ENCODE results near the gene MOCS1.

DNA sequence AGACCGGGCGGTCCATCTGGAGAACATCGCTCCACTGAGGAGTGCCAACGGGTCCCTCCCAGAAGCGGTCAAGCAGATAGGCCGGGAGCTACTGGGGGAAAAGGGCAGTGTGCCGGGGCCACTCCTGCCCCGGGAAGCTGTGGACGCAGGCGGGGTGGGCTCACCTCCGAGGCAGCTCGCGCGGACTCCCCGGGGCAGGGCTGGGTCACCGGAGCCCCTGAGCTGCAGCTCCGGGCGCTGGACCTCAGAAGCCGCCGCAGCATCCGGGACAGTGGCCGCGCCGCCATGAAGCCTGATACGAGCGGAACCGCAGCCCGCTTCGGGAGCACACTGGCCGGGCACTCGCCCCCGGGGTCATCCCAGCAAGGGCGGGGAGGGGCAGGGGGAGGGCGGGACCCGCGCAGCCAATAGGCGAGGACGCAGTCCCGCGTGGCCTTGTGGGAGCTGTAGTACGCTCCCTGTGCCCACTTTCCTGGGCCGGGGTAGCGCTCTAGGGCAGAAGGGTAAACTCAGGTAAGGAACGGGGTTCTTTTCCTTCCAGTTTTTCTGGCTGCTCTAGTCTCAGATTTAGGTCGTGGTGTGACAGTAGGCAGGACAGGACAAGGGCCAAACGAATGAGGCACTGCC, at the start of gene MOCS1:
- TF ChIP-seq YY1 (IDR thresholded peaks at IDR 0.05; ENCODE audit: insufficient read depth, insufficient read length) (no peak), SUZ12 (IDR thresholded peaks at IDR 0.05; ENCODE audit: extremely low read depth, insufficient read depth, insufficient read length) (no peak), ZNF274 (IDR thresholded peaks at IDR 0.05; ENCODE audit: low read depth, low read length) (no peak)
